Peyer's patch (tissue), 4 donors: ENCODE measurements around the gene TMED6.

Experiments
- POLR2A ChIP-seq, 2 donors: fragments of 450-650 bp; IDR thresholded peaks; one replicate each; pipeline ENCODE4 v1.5.1; 2017; ENCODE audit warnings: antibody characterized with exemption in 2 of 2, mild to moderate bottlenecking in 2 of 2, moderate library complexity in 2 of 2
- TF ChIP-seq, protein P1 (sequence below), 6 experiments: fragments of 450-650 bp in 4 of 6; fragments of 200-600 bp in 2 of 6; sonication (generic) in 1 of 6; IDR thresholded peaks; one replicate each; pipeline ENCODE4 v1.5.1; 2017 to 2019; ENCODE audit warnings: antibody characterized with exemption in 6 of 6, mild to moderate bottlenecking in 3 of 6, moderate library complexity in 1 of 6

DNA sequence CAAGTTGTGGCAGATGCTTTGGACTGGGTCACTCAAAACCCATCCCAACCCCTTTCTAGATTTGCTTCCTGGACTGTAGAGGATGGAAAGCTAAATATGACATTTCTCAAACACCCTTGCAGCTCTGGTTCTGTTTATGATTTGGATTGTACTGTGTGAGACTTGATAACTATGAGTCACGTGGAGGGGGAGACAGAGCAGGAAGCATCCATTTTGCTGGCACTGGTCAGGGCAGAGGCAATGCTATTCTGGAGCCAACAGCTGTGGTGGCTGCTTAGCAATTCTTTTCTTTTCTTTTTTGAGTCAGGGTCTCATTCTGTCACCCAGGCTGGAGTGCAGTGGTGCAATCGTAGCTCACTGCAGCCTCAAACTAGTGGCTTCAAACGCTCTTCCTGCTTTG, 47.8 kb upstream of the TMED6 start:
- TF ChIP-seq POLR2A (IDR thresholded peaks at IDR 0.05), result no peak
- TF ChIP-seq, protein P1, sequence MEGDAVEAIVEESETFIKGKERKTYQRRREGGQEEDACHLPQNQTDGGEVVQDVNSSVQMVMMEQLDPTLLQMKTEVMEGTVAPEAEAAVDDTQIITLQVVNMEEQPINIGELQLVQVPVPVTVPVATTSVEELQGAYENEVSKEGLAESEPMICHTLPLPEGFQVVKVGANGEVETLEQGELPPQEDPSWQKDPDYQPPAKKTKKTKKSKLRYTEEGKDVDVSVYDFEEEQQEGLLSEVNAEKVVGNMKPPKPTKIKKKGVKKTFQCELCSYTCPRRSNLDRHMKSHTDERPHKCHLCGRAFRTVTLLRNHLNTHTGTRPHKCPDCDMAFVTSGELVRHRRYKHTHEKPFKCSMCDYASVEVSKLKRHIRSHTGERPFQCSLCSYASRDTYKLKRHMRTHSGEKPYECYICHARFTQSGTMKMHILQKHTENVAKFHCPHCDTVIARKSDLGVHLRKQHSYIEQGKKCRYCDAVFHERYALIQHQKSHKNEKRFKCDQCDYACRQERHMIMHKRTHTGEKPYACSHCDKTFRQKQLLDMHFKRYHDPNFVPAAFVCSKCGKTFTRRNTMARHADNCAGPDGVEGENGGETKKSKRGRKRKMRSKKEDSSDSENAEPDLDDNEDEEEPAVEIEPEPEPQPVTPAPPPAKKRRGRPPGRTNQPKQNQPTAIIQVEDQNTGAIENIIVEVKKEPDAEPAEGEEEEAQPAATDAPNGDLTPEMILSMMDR (IDR thresholded peaks at IDR 0.05), result no peak
